HepG2 (cell line): ENCODE data around the gene PLB1. TPM values are rescaled to one million over a fixed set of nuclear protein-coding genes. Genes with fewer than 3 reads are reported as not detected.
A peak's percentile ranks its signal among the peaks of the same experiment; 100 is the strongest.

Experiments used
- ARNTL ChIP-seq: sonication (generic); formaldehyde crosslinking; IDR thresholded peaks from 2 replicates; pipeline ENCODE4 v1.4.0; 2020; ENCODE audit warnings: mild to moderate bottlenecking, missing genetic modification reagents
- CEBPG ChIP-seq: IDR thresholded peaks from 2 replicates; pipeline ENCODE4 v1.6.1; 2016
- DMAP1 ChIP-seq: IDR thresholded peaks from 2 replicates; pipeline ENCODE4 v1.6.1; 2016
- GABPA ChIP-seq, 2 experiments: IDR thresholded peaks; 2 replicates each; pipeline ENCODE4 v1.6.1; 2011 to 2016; ENCODE audit warnings: low read depth in 2 of 2, low read length in 1 of 2, missing biosample characterization in 1 of 2, missing genetic modification characterization in 1 of 2
- HHEX ChIP-seq: IDR thresholded peaks from 2 replicates; pipeline ENCODE4 v1.6.1; 2016; ENCODE audit warnings: control low read depth
- HNRNPLL ChIP-seq: fragments of 200-400 bp; formaldehyde crosslinking; IDR thresholded peaks from 2 replicates; pipeline ENCODE4 v1.6.1; 2017; ENCODE audit warnings: mild to moderate bottlenecking, low read depth, low read length; ENCODE audit not compliant: poor library complexity, severe bottlenecking
- KDM1A ChIP-seq: IDR thresholded peaks from 2 replicates; pipeline ENCODE4 v1.6.1; 2016; ENCODE audit warnings: missing compliant biosample characterization
- MBNL3 ChIP-seq: fragments of 250-450 bp; sonication (Bioruptor Pico); conservative IDR thresholded peaks from 2 replicates; pipeline ENCODE4 v1.8.0; 2022; ENCODE audit warnings: mild to moderate bottlenecking, inconsistent platforms
- MED13 ChIP-seq: sonication (generic); formaldehyde crosslinking; IDR thresholded peaks from 2 replicates; pipeline ENCODE4 v1.5.0; 2020; ENCODE audit warnings: missing genetic modification reagents
- NCOA2 ChIP-seq: sonication (generic); formaldehyde crosslinking; IDR thresholded peaks from 2 replicates; pipeline ENCODE4 v1.8.0; 2022; ENCODE audit warnings: inconsistent platforms
- SALL1 ChIP-seq: sonication (generic); formaldehyde crosslinking; IDR thresholded peaks from 2 replicates; pipeline ENCODE4 v1.8.0; 2022; ENCODE audit warnings: mild to moderate bottlenecking, missing genetic modification reagents
- SRY ChIP-seq: sonication (generic); formaldehyde crosslinking; IDR thresholded peaks from 2 replicates; pipeline ENCODE4 v1.8.0; 2022; ENCODE audit warnings: mild to moderate bottlenecking, missing genetic modification reagents
- TBL1XR1 ChIP-seq: fragments of 150-350 bp; IDR thresholded peaks from 2 replicates; pipeline ENCODE4 v1.6.1; 2014; ENCODE audit warnings: borderline replicate concordance, low read length; ENCODE audit not compliant: partially characterized antibody
- ZNF260 ChIP-seq: sonication (generic); formaldehyde crosslinking; IDR thresholded peaks from 2 replicates; pipeline ENCODE4 v1.4.0; 2020; ENCODE audit warnings: missing genetic modification reagents, low read depth, mild to moderate bottlenecking, borderline replicate concordance
- ZNF282 ChIP-seq: fragments of 450-650 bp; IDR thresholded peaks from 2 replicates; pipeline ENCODE4 v1.6.1; 2018; ENCODE audit not compliant: partially characterized antibody
- ZNF563 ChIP-seq: sonication (generic); formaldehyde crosslinking; IDR thresholded peaks from 2 replicates; pipeline ENCODE4 v1.8.0; 2022; ENCODE audit warnings: mild to moderate bottlenecking, moderate library complexity, missing genetic modification reagents
- ZNF709 ChIP-seq: sonication (generic); formaldehyde crosslinking; IDR thresholded peaks from 2 replicates; pipeline ENCODE4 v1.5.0; 2020; ENCODE audit warnings: mild to moderate bottlenecking, missing genetic modification reagents
- ZNF75D ChIP-seq: sonication (generic); formaldehyde crosslinking; IDR thresholded peaks from 2 replicates; pipeline ENCODE4 v1.8.1; 2023; ENCODE audit warnings: missing genetic modification reagents, mild to moderate bottlenecking, borderline replicate concordance
- ZNF768 ChIP-seq: sonication (generic); formaldehyde crosslinking; IDR thresholded peaks from 2 replicates; pipeline ENCODE4 v1.4.0; 2020; ENCODE audit warnings: missing genetic modification reagents
- polyA plus RNA-seq, 8 experiments: library from polyadenylated mRNA; depleted of rRNA in 3 of 8; stranded (reverse) in 7 of 8; unstranded in 1 of 8; fragments of >200 nt; fragmentation: Illumina TruSeq in 4 of 8; extraction: Trizol in 4 of 8; gene quantifications; 2 replicates each; pipeline versions ENCODE4 v1.2.1 to v1.2.3, GENCODE V29; 2011 to 2016; ENCODE audit warnings: low read depth in 4 of 8, missing spikeins in 1 of 8, mixed read lengths in 1 of 8; ENCODE audit not compliant: insufficient read depth in 1 of 8
- total RNA-seq, 5 experiments: library from RNA; depleted of rRNA; stranded (reverse); fragments of >200 nt; fragmentation: Illumina TruSeq; extraction: Trizol; gene quantifications; 2 replicates each; pipeline ENCODE4 v1.2.3, GENCODE V29; 2016; ENCODE audit warnings: low read depth in 1 of 5
- TF ChIP-seq, protein P1 (sequence below): sonication (generic); formaldehyde crosslinking; IDR thresholded peaks from 2 replicates; pipeline ENCODE4 v1.9.0; 2022; ENCODE audit warnings: low read depth, missing genetic modification reagents
- TF ChIP-seq, protein P2 (sequence below): IDR thresholded peaks from 2 replicates; pipeline ENCODE4 v1.6.1; 2016; ENCODE audit warnings: missing genetic modification reagents, missing compliant biosample characterization
- TF ChIP-seq, protein P3 (sequence below): sonication (generic); formaldehyde crosslinking; IDR thresholded peaks from 2 replicates; pipeline ENCODE4 v1.4.0; 2020; ENCODE audit warnings: low read depth, mild to moderate bottlenecking, missing genetic modification reagents
- TF ChIP-seq, protein P4 (sequence below): sonication (generic); formaldehyde crosslinking; IDR thresholded peaks from 2 replicates; pipeline ENCODE4 v1.4.0; 2020; ENCODE audit warnings: missing genetic modification reagents, low read depth, mild to moderate bottlenecking, borderline replicate concordance
- TF ChIP-seq, protein P5 (sequence below): sonication (generic); formaldehyde crosslinking; IDR thresholded peaks from 2 replicates; pipeline ENCODE4 v1.4.0; 2020; ENCODE audit warnings: mild to moderate bottlenecking, missing genetic modification reagents

Gene PLB1
- total and polyA plus RNA-seq, 2 of the 13 experiments (the other 11 are each of a cell fraction or from before 2014, with no cell fraction given), result 0.20 to 1.8 TPM

DNA sequence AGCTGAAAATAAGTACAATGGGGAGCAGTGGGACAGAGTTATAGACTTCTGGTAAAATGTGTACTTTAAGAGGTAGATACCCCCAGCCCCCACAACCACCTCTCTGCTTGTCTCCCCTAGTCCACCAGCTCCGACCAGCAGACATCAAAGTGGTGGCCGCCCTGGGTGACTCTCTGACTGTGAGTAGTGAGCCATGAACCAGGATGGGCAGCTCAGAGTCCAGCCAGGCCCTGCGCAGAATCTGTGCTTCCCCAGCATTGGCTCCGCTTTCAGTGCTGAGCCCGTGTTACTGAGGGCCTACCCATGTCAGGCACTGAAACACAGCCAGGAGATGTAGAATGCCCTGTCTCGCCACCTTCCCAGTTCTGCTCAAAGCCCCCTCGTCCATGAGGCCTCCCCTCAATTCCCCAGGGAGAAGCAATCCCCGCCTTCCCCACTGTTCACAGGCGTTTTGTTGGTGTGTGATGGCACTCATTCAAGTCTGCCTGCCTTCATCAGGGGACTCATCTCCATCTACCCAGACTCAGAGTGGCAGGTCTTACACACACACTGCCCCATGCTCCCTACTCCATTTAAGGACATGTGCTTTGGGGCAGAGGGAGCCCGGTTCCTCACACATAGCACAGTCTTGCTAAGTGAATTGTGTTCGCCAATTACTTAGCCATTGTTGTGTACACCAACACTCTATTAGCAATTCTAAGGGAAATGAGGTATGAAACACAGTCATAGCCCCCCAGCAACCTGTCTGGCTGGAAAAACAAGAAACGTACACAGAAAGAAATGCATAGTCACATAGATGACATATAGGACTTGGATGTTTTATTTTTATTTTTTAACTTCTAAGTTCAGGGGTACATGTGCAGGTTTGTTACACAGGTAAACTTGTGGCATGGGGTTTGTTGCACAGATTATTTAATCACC lies 122.6 kb downstream of the PLB1 start (continued):
- TF ChIP-seq HNRNPLL (no peak), MED13 (CRISPR knock-in tag) (no peak), KDM1A (CRISPR knock-in tag) (no peak), ZNF260 (no peak), GABPA (IDR thresholded peaks at IDR 0.05; ENCODE audit: low read depth, low read length) (no peak), GABPA (CRISPR knock-in tag; IDR thresholded peaks at IDR 0.05; ENCODE audit: low read depth) (no peak), ZNF709 (CRISPR knock-in tag) (no peak), ARNTL (no peak), ZNF768 (CRISPR knock-in tag) (no peak), ZNF282 (no peak), NCOA2 (CRISPR knock-in tag) (no peak), ZNF563 (CRISPR knock-in tag) (no peak), MBNL3 (no peak), DMAP1 (CRISPR knock-in tag) (no peak), TBL1XR1 (no peak), SALL1 (CRISPR knock-in tag) (peak; percentile 72; the same call in 1 of the 2 replicates), HHEX (CRISPR knock-in tag) (no peak), SRY (CRISPR knock-in tag) (no peak), ZNF75D (CRISPR knock-in tag) (no peak), CEBPG (CRISPR knock-in tag) (no peak)
- TF ChIP-seq, protein P1, sequence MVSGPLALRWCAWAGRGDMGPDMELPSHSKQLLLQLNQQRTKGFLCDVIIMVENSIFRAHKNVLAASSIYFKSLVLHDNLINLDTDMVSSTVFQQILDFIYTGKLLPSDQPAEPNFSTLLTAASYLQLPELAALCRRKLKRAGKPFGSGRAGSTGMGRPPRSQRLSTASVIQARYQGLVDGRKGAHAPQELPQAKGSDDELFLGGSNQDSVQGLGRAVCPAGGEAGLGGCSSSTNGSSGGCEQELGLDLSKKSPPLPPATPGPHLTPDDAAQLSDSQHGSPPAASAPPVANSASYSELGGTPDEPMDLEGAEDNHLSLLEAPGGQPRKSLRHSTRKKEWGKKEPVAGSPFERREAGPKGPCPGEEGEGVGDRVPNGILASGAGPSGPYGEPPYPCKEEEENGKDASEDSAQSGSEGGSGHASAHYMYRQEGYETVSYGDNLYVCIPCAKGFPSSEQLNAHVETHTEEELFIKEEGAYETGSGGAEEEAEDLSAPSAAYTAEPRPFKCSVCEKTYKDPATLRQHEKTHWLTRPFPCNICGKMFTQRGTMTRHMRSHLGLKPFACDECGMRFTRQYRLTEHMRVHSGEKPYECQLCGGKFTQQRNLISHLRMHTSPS, result 0 out of 2 replicates have a peak, but pooled peaks have one; percentile 51
- TF ChIP-seq, protein P2, sequence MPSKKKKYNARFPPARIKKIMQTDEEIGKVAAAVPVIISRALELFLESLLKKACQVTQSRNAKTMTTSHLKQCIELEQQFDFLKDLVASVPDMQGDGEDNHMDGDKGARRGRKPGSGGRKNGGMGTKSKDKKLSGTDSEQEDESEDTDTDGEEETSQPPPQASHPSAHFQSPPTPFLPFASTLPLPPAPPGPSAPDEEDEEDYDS (CRISPR knock-in tag), result peak; percentile 19; the same call in 1 of the 2 replicates
- TF ChIP-seq, protein P3, sequence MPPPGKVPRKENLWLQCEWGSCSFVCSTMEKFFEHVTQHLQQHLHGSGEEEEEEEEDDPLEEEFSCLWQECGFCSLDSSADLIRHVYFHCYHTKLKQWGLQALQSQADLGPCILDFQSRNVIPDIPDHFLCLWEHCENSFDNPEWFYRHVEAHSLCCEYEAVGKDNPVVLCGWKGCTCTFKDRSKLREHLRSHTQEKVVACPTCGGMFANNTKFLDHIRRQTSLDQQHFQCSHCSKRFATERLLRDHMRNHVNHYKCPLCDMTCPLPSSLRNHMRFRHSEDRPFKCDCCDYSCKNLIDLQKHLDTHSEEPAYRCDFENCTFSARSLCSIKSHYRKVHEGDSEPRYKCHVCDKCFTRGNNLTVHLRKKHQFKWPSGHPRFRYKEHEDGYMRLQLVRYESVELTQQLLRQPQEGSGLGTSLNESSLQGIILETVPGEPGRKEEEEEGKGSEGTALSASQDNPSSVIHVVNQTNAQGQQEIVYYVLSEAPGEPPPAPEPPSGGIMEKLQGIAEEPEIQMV (CRISPR knock-in tag), result no peak
- TF ChIP-seq, protein P4, sequence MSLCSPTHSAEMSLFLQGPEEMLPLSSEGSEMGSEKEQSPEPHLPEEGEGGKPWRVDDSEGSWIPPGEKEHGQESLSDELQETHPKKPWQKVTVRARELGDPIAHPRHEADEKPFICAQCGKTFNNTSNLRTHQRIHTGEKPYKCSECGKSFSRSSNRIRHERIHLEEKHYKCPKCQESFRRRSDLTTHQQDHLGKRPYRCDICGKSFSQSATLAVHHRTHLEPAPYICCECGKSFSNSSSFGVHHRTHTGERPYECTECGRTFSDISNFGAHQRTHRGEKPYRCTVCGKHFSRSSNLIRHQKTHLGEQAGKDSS (CRISPR knock-in tag), result 0 out of 2 replicates have a peak, but pooled peaks have one; percentile 34
- TF ChIP-seq, protein P5, sequence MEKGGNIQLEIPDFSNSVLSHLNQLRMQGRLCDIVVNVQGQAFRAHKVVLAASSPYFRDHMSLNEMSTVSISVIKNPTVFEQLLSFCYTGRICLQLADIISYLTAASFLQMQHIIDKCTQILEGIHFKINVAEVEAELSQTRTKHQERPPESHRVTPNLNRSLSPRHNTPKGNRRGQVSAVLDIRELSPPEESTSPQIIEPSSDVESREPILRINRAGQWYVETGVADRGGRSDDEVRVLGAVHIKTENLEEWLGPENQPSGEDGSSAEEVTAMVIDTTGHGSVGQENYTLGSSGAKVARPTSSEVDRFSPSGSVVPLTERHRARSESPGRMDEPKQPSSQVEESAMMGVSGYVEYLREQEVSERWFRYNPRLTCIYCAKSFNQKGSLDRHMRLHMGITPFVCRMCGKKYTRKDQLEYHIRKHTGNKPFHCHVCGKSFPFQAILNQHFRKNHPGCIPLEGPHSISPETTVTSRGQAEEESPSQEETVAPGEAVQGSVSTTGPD (CRISPR knock-in tag), result no peak
